Liver (tissue), 9 donors: ENCODE data around the gene MRGPRF. TPM values are rescaled to one million over a fixed set of nuclear protein-coding genes. Genes with fewer than 3 reads are reported as not detected.

Source experiments
- DNase-seq: peaks from one replicate; pipeline ENCODE4 v3.0.0-alpha.2; 2017; ENCODE audit warnings: low spot score
- H3K27ac ChIP-seq, 2 donors: one replicate each; pipeline ENCODE4 v1.7.0; 2013; ENCODE audit warnings: inconsistent platforms in 2 of 2, low read length in 2 of 2, control low read depth in 1 of 2, low read depth in 1 of 2, mild to moderate bottlenecking in 1 of 2
- H3K27me3 ChIP-seq, 4 donors: one replicate each; pipeline versions ENCODE4 v1.6.1 to v1.7.0; 2013; ENCODE audit warnings: low read length in 3 of 4, inconsistent platforms in 1 of 4, mild to moderate bottlenecking in 1 of 4, moderate library complexity in 1 of 4; ENCODE audit not compliant: control insufficient read depth in 4 of 4, insufficient read depth in 4 of 4
- H3K36me3 ChIP-seq, 4 donors: one replicate each; pipeline versions ENCODE4 v1.6.1 to v1.7.0; 2013; ENCODE audit warnings: low read length in 3 of 4, mild to moderate bottlenecking in 3 of 4, low read depth in 1 of 4, moderate library complexity in 1 of 4; ENCODE audit not compliant: control insufficient read depth in 4 of 4, insufficient read depth in 3 of 4
- H3K4me1 ChIP-seq, 4 donors: one replicate each; pipeline versions ENCODE4 v1.6.1 to v1.7.0; 2013; ENCODE audit warnings: low read length in 3 of 4, mild to moderate bottlenecking in 3 of 4, moderate library complexity in 1 of 4; ENCODE audit not compliant: control insufficient read depth in 4 of 4, insufficient read depth in 4 of 4
- H3K4me3 ChIP-seq, 3 donors: one replicate each; pipeline versions ENCODE4 v1.6.1 to v1.7.0; 2013; ENCODE audit warnings: low read length in 3 of 3, control low read depth in 1 of 3, low read depth in 1 of 3, mild to moderate bottlenecking in 1 of 3
- H3K9ac ChIP-seq, 2 donors: one replicate each; pipeline ENCODE4 v1.7.0; 2013; ENCODE audit warnings: low read length in 2 of 2, mild to moderate bottlenecking in 2 of 2, moderate library complexity in 2 of 2, control low read depth in 1 of 2, low read depth in 1 of 2
- H3K9me3 ChIP-seq, 4 donors: one replicate each; pipeline versions ENCODE4 v1.6.1 to v1.7.0; 2013; ENCODE audit warnings: low read length in 3 of 4; ENCODE audit not compliant: control insufficient read depth in 4 of 4
- ATF3 ChIP-seq: IDR thresholded peaks from 2 replicates; pipeline ENCODE4 v1.6.1; 2016; ENCODE audit warnings: antibody characterized with exemption
- EGR1 ChIP-seq, 2 donors: IDR thresholded peaks; 2 replicates each; pipeline ENCODE4 v1.6.1; 2016 to 2018; ENCODE audit warnings: antibody characterized with exemption in 2 of 2, low read depth in 2 of 2
- FOXA1 ChIP-seq: IDR thresholded peaks from 2 replicates; pipeline ENCODE4 v1.6.1; 2016; ENCODE audit warnings: antibody characterized with exemption
- GABPA ChIP-seq, 2 donors: IDR thresholded peaks in 1 of 2; conservative IDR thresholded peaks in 1 of 2; 2 replicates each; pipeline ENCODE4 v1.6.1; 2016; ENCODE audit warnings: antibody characterized with exemption in 2 of 2, mild to moderate bottlenecking in 1 of 2, moderate library complexity in 1 of 2
- HNF4A ChIP-seq, 2 donors: conservative IDR thresholded peaks; 2 replicates each; pipeline ENCODE4 v1.6.1; 2016; ENCODE audit warnings: antibody characterized with exemption in 2 of 2, mild to moderate bottlenecking in 2 of 2
- HNF4G ChIP-seq: IDR thresholded peaks from 2 replicates; pipeline ENCODE4 v1.6.1; 2016; ENCODE audit warnings: antibody characterized with exemption
- JUND ChIP-seq, 2 donors: IDR thresholded peaks; 2 replicates each; pipeline ENCODE4 v1.6.1; 2016; ENCODE audit warnings: antibody characterized with exemption in 2 of 2
- MAX ChIP-seq: IDR thresholded peaks from 2 replicates; pipeline ENCODE4 v1.6.1; 2016; ENCODE audit warnings: antibody characterized with exemption
- RAD21 ChIP-seq, 2 donors: IDR thresholded peaks; 2 replicates each; pipeline ENCODE4 v1.6.1; 2016; ENCODE audit warnings: antibody characterized with exemption in 2 of 2, mild to moderate bottlenecking in 2 of 2
- REST ChIP-seq: IDR thresholded peaks from 2 replicates; pipeline ENCODE4 v1.6.1; 2016; ENCODE audit warnings: antibody characterized with exemption, mild to moderate bottlenecking
- RXRA ChIP-seq, 2 donors: IDR thresholded peaks; 2 replicates each; pipeline ENCODE4 v1.6.1; 2017 to 2018; ENCODE audit warnings: antibody characterized with exemption in 2 of 2, mild to moderate bottlenecking in 1 of 2
- YY1 ChIP-seq: IDR thresholded peaks from 2 replicates; pipeline ENCODE4 v1.6.1; 2016; ENCODE audit warnings: antibody characterized with exemption, mild to moderate bottlenecking
- WGBS: extraction: QIAGEN DNeasy Blood & Tissue Kit; methylation state at CpG from one replicate; pipeline ENCODE4 v1.1.7; 2013; 5-methylcytosine and 5-hydroxymethylcytosine counted together
- polyA plus RNA-seq, 2 donors: library from polyadenylated mRNA; stranded (reverse) in 1 of 2; unstranded in 1 of 2; fragments of 200-250 nt in 1 of 2; fragments of >200 nt in 1 of 2; fragmentation: Nextera tagmentation in 1 of 2; extraction: Ambion mirVana in 1 of 2; gene quantifications; one replicate each; pipeline versions ENCODE4 v1.2.1 to v1.2.3, GENCODE V29; 2013 to 2015
- total RNA-seq, 2 donors: library from RNA; depleted of rRNA; stranded (reverse); fragments of >200 nt; gene quantifications; one replicate each; pipeline ENCODE4 v1.2.3, GENCODE V29; 2014
- TF ChIP-seq, protein P1 (sequence below): fragments of 150-350 bp; IDR thresholded peaks from 2 replicates; pipeline ENCODE4 v1.5.1; 2017; ENCODE audit warnings: improper control_type of control experiment, low read depth, low read length; ENCODE audit not compliant: missing input control
- donor health status: healthy.
- donor health status: healthy.
- donor health status: healthy.
- donor health status: healthy.
- donor health status: healthy.

Gene MRGPRF
- total and polyA plus RNA-seq, 4 donors = 1.1 to 4.8 (median 2.5) TPM

GRCh38 chr11:68969386-68969785 lies 43.7 kb downstream of the MRGPRF start:
- no peak for DNase-seq
- TF ChIP-seq JUND (IDR thresholded peaks at IDR 0.05) (no peak), MAX (no peak), HNF4A (conservative IDR thresholded peaks at IDR 0.05) (no peak), GABPA (IDR thresholded peaks at IDR 0.05 in 1 of 2, conservative IDR thresholded peaks at IDR 0.05 in 1 of 2) (no peak), RXRA (IDR thresholded peaks at IDR 0.05) (no peak), RAD21 (IDR thresholded peaks at IDR 0.05) (no peak), YY1 (no peak), FOXA1 (no peak), ATF3 (no peak), HNF4G (no peak), REST (no peak)
- TF ChIP-seq, protein P1, sequence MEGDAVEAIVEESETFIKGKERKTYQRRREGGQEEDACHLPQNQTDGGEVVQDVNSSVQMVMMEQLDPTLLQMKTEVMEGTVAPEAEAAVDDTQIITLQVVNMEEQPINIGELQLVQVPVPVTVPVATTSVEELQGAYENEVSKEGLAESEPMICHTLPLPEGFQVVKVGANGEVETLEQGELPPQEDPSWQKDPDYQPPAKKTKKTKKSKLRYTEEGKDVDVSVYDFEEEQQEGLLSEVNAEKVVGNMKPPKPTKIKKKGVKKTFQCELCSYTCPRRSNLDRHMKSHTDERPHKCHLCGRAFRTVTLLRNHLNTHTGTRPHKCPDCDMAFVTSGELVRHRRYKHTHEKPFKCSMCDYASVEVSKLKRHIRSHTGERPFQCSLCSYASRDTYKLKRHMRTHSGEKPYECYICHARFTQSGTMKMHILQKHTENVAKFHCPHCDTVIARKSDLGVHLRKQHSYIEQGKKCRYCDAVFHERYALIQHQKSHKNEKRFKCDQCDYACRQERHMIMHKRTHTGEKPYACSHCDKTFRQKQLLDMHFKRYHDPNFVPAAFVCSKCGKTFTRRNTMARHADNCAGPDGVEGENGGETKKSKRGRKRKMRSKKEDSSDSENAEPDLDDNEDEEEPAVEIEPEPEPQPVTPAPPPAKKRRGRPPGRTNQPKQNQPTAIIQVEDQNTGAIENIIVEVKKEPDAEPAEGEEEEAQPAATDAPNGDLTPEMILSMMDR = no peak
- Histone ChIP-seq H3K4me3 (no peak overlapping the region), H3K27ac (no peak overlapping the region), H3K27me3 (no peaks in the 10 kb centered on the region), H3K36me3 (no peaks in the 10 kb centered on the region), H3K9ac (no peak overlapping the region), H3K9me3 (no peaks in the 10 kb centered on the region), H3K4me1 (no peaks in the 10 kb centered on the region)
- 77% methylated on average over 8 of the region's 8 CpGs for WGBS

GRCh38 chr11:68968306-68969250 lies 44.5 kb downstream of the MRGPRF start:
- 84% methylated on average over 29 of the region's 29 CpGs for WGBS

More at GRCh38 chr11:68968306-68969250, 44.5 kb downstream of the MRGPRF start:
- Histone ChIP-seq H3K9me3 (no peaks in the 10 kb centered on the region), H3K4me3 (no peak overlapping the region), H3K36me3 (no peaks in the 10 kb centered on the region), H3K27ac (no peak overlapping the region), H3K27me3 (no peaks in the 10 kb centered on the region), H3K4me1 (no peaks in the 10 kb centered on the region), H3K9ac (no peak overlapping the region)
- TF ChIP-seq MAX (no peak), RXRA (IDR thresholded peaks at IDR 0.05) (no peak), HNF4A (conservative IDR thresholded peaks at IDR 0.05) (no peak), HNF4G (no peak), EGR1 (IDR thresholded peaks at IDR 0.05; ENCODE audit: low read depth in 2 of 2) (no peak), GABPA (IDR thresholded peaks at IDR 0.05 in 1 of 2, conservative IDR thresholded peaks at IDR 0.05 in 1 of 2) (no peak)
- no peak for DNase-seq
